A673 (cell line): ENCODE measurements around the gene ST6GALNAC5. TPM values are rescaled to one million over a fixed set of nuclear protein-coding genes. Genes with fewer than 3 reads are reported as not detected.

Experiments
- BruUV-seq: library from RNA; stranded (reverse); fragments of 400-500 nt; replicated peaks from 2 replicates; lab custom pipeline; 2021; lab: Mats Ljungman, UMichigan
- CTCF ChIA-PET: fragments of 300-600 bp; sonication (Branson Sonifier 250); formaldehyde crosslinking; loops from one replicate; lab custom pipeline; 2022; ENCODE audit warnings: antibody characterized with exemption; lab: Charles Lee
- POLR2A ChIA-PET: fragments of 300-600 bp; sonication (Branson Sonifier 250); formaldehyde crosslinking; loops from one replicate; lab custom pipeline; 2022; ENCODE audit warnings: antibody characterized with exemption; ENCODE audit not compliant: low non-redundant PET; lab: Charles Lee
- DNase-seq: peaks from one replicate; pipeline ENCODE4 v3.0.0-alpha.2; 2015; ENCODE audit warnings: low spot score
- H3K27ac ChIP-seq: fragments of 200-600 bp; sonication (generic); 2 replicates; pipeline ENCODE4 v1.5.1; 2016; ENCODE audit warnings: mixed run types, low read depth, mild to moderate bottlenecking, mixed read lengths, antibody characterized with exemption, low read length; ENCODE audit not compliant: poor library complexity, severe bottlenecking
- H3K27me3 ChIP-seq: fragments of 200-600 bp; sonication (generic); replicated peaks from 2 replicates; pipeline ENCODE4 v1.6.1; 2017; ENCODE audit warnings: mixed run types, low read depth, mild to moderate bottlenecking, mixed read lengths, antibody characterized with exemption, low read length; ENCODE audit not compliant: insufficient read depth, poor library complexity
- H3K36me3 ChIP-seq: fragments of 200-600 bp; sonication (generic); 2 replicates; pipeline ENCODE4 v1.6.1; 2016; ENCODE audit warnings: mixed run types, mild to moderate bottlenecking, mixed read lengths, antibody characterized with exemption, low read length; ENCODE audit not compliant: insufficient read depth, poor library complexity, severe bottlenecking
- H3K4me1 ChIP-seq: fragments of 200-600 bp; sonication (generic); 2 replicates; pipeline ENCODE4 v1.6.1; 2017; ENCODE audit warnings: mixed run types, mild to moderate bottlenecking, mixed read lengths, antibody characterized with exemption, low read length; ENCODE audit not compliant: insufficient read depth, poor library complexity, severe bottlenecking
- H3K4me3 ChIP-seq: fragments of 200-600 bp; sonication (generic); 2 replicates; pipeline ENCODE4 v1.5.1; 2016; ENCODE audit warnings: low read depth, mixed run types, mild to moderate bottlenecking, mixed read lengths, low read length; ENCODE audit not compliant: poor library complexity, severe bottlenecking
- H3K9me3 ChIP-seq: fragments of 200-600 bp; sonication (generic); 2 replicates; pipeline ENCODE4 v1.6.1; 2016; ENCODE audit warnings: mixed run types, low read depth, mild to moderate bottlenecking, mixed read lengths, antibody characterized with exemption, low read length; ENCODE audit not compliant: poor library complexity, severe bottlenecking
- CTCF ChIP-seq: fragments of 300-800, 200-600 bp; sonication (generic); conservative IDR thresholded peaks from 2 replicates; pipeline ENCODE4 v1.5.1; 2017; ENCODE audit warnings: low read depth, mild to moderate bottlenecking, antibody characterized with exemption, low read length, moderate library complexity, mixed read lengths
- EZH2 ChIP-seq: fragments of 200-600 bp; sonication (generic); IDR thresholded peaks from 2 replicates; pipeline ENCODE4 v1.6.1; 2017; ENCODE audit warnings: borderline replicate concordance, low read depth, mild to moderate bottlenecking, mixed read lengths, antibody characterized with exemption, low read length; ENCODE audit not compliant: poor library complexity, severe bottlenecking
- intact Hi-C: fragments of 100-400 bp; cut with micrococcal nuclease; formaldehyde crosslinking; loops from one replicate; pipeline ENCODE4 v1.10.0; 2022; ENCODE audit not compliant: unreplicated experiment
- total RNA-seq: library from RNA; stranded (reverse); gene quantifications from 2 replicates; pipeline ENCODE4 v1.2.3, GENCODE V29; 2021

ST6GALNAC5 gene
- total RNA-seq, 1 experiment from 2014 or later = not detected

GRCh38 chr1:76835203-76835602, 32.1 kb upstream of the ST6GALNAC5 start:
- no peaks in the 10 kb centered on the region for H3K9me3 ChIP-seq
- BruUV-seq = no TSS peak
- CTCF ChIA-PET = no interaction called here
- no peak for DNase-seq
- H3K4me3 ChIP-seq = no peak overlapping the region
- H3K27ac ChIP-seq = no peak overlapping the region
- H3K36me3 ChIP-seq = no peaks in the 10 kb centered on the region
- no peaks in the 10 kb centered on the region for H3K4me1 ChIP-seq
- TF ChIP-seq CTCF (no peak), EZH2 (no peak)
- peaks cover 11% of the 10 kb centered on the region for H3K27me3 ChIP-seq
- POLR2A ChIA-PET = no interaction called here
- intact Hi-C loops = no loop called here

- TF ChIP-seq EZH2 = no peak
- TF ChIP-seq CTCF = no peak
- no peaks in the 10 kb centered on the region for H3K9me3 ChIP-seq
- H3K4me1 ChIP-seq = no peaks in the 10 kb centered on the region
- POLR2A ChIA-PET = no interaction called here
- no peak for DNase-seq
- no TSS peak for BruUV-seq
- H3K27me3 ChIP-seq = no peaks in the 10 kb centered on the region
- no peak overlapping the region for H3K27ac ChIP-seq
- no peak overlapping the region for H3K4me3 ChIP-seq
- intact Hi-C loops = no loop called here
- no peaks in the 10 kb centered on the region for H3K36me3 ChIP-seq
- CTCF ChIA-PET = interaction anchor here (0.7 kb wide), 1 partner anchor 50 kb away, joined by 3 read pairs; no protein-coding TSS in a partner anchor
Measured at GRCh38 chr1:76840278-76840677, 27.0 kb upstream of the ST6GALNAC5 start.

GRCh38 chr1:76841460-76841859, 25.8 kb upstream of the ST6GALNAC5 start:
- no peak overlapping the region for H3K4me3 ChIP-seq
- BruUV-seq = no TSS peak
- ChIA-PET POLR2A (no interaction called here), CTCF (no interaction called here)
- no peaks in the 10 kb centered on the region for H3K4me1 ChIP-seq
- no peak for DNase-seq
- intact Hi-C loops = no loop called here
- H3K9me3 ChIP-seq = no peaks in the 10 kb centered on the region
- TF ChIP-seq EZH2 (no peak), CTCF (no peak)
- no peak overlapping the region for H3K27ac ChIP-seq
- H3K27me3 ChIP-seq = no peaks in the 10 kb centered on the region
- no peaks in the 10 kb centered on the region for H3K36me3 ChIP-seq
